ENCODE measurements around the gene LMNB1.

The LMNB1 gene

DNA sequence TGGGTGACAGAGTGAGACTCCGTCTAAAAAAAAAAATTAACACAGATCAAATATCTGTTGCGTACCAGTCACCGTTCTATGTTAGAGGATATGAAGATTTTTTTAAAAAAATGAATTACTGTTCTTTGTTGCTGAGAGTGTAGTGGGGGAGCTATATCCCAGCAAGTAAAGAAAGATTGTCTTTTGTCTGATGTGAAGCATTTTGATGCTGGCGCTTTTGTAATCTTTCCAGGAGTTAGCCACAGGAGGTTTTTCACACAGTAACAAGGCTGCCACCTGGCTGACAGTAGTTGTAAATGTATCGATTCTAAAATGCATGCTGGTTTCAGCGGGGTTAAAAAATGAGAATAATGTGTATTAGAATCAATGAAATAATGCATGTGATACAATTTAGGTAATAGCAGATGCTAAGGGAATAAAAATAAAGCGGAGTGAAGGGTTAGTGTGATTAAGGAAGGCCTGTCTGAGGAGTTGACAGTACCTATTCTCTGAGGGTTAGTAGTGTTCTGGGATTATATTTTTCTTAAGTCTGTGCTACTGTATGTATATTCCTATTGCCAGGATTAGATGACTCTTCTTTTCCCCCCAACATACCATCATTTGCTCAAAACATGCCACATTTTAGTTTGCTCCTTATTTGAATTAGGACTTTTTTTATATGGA is 3.4 kb downstream of the LMNB1 start:
- no peak for TF ChIP-seq FOXM1 (IDR thresholded peaks at IDR 0.05; ENCODE audit: borderline replicate concordance, low read depth)
- TF ChIP-seq RAD21 (IDR thresholded peaks at IDR 0.05; ENCODE audit: low read depth), result peak; percentile 59
- TF ChIP-seq TCF12 (IDR thresholded peaks at IDR 0.05; ENCODE audit: low read depth), result no peak
- TF ChIP-seq TAF1 (IDR thresholded peaks at IDR 0.05; ENCODE audit: low read depth), result no peak
- TF ChIP-seq EGR1 (IDR thresholded peaks at IDR 0.05), result no peak
- TF ChIP-seq MAX (IDR thresholded peaks at IDR 0.05), result no peak

DNA sequence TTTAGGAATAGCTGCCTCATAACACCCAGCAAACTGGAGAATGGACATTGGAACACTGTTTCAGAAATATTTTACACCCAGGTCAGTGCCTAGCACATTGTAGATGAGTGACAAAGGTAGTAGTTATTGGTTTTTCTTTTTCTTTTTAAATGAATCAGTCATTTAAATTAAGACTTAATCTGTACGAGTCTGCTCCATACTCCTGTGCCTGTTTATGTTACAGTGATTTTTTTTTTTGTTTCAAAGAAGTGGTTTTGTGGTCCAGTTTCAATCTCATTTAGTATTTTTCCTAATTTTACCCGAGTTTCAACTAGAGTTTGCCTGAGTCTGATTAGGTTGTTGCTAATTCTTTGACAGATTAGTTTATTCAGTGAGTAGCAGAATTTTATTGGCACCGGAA is 16.2 kb downstream of the LMNB1 start:
- no peak for TF ChIP-seq TAF1 (IDR thresholded peaks at IDR 0.05; ENCODE audit: low read depth)
- no peak for TF ChIP-seq TEAD4 (IDR thresholded peaks at IDR 0.05)
- no peak for TF ChIP-seq YY1 (IDR thresholded peaks at IDR 0.05; ENCODE audit: low read depth)
- TF ChIP-seq FOXM1 (IDR thresholded peaks at IDR 0.05; ENCODE audit: borderline replicate concordance, low read depth), result no peak
- TF ChIP-seq RAD21 (IDR thresholded peaks at IDR 0.05; ENCODE audit: low read depth), result no peak
- no peak for TF ChIP-seq EP300 (IDR thresholded peaks at IDR 0.05; ENCODE audit: borderline replicate concordance)

DNA sequence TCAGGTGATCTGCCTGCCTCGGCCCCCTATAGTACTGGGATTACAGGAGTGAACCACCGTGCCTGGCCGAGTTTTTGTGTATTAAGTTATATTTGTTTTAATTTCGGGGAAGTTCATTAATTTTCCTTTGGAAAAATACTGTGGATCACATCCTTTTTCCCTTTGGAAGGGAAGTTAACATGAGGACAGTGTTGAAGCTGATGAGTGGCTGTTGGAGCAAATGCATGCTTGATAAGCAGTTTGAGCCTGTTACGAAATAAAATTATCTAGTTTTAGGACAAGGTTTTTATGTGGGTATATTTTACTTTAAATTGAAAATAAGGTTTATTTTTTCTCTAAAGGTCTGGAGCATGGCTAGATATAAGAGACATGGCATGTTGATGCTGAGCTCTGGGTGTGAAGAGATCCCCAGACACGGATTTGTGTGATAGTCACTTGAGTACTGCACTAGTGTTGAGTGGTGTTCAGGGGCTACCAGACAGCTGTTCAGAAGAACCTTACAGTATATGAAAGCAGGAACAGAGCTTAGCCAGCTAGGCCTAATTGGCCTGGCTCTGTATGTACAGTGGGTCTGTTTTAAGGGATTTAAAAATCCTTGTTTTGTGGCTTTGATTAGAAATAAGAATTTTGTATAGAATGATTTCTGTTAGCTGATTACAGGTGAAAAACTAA is 17.4 kb downstream of the LMNB1 start:
- TF ChIP-seq TEAD4 (IDR thresholded peaks at IDR 0.05) (no peak), TCF12 (IDR thresholded peaks at IDR 0.05; ENCODE audit: low read depth) (no peak), CREB1 (IDR thresholded peaks at IDR 0.05; ENCODE audit: low read depth) (no peak), MAX (IDR thresholded peaks at IDR 0.05) (no peak), TAF1 (IDR thresholded peaks at IDR 0.05; ENCODE audit: low read depth) (no peak), NFIC (IDR thresholded peaks at IDR 0.05) (no peak), ZBTB7A (IDR thresholded peaks at IDR 0.05; ENCODE audit: low read depth) (no peak), CEBPB (IDR thresholded peaks at IDR 0.05) (no peak), RAD21 (IDR thresholded peaks at IDR 0.05; ENCODE audit: low read depth) (no peak), YY1 (IDR thresholded peaks at IDR 0.05; ENCODE audit: low read depth) (no peak), EGR1 (IDR thresholded peaks at IDR 0.05) (no peak), FOXM1 (IDR thresholded peaks at IDR 0.05; ENCODE audit: borderline replicate concordance, low read depth) (no peak), EP300 (IDR thresholded peaks at IDR 0.05; ENCODE audit: borderline replicate concordance) (no peak)
- TF ChIP-seq, protein P1, sequence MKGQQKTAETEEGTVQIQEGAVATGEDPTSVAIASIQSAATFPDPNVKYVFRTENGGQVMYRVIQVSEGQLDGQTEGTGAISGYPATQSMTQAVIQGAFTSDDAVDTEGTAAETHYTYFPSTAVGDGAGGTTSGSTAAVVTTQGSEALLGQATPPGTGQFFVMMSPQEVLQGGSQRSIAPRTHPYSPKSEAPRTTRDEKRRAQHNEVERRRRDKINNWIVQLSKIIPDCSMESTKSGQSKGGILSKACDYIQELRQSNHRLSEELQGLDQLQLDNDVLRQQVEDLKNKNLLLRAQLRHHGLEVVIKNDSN (IDR thresholded peaks at IDR 0.05), result no peak
- TF ChIP-seq, protein P2, sequence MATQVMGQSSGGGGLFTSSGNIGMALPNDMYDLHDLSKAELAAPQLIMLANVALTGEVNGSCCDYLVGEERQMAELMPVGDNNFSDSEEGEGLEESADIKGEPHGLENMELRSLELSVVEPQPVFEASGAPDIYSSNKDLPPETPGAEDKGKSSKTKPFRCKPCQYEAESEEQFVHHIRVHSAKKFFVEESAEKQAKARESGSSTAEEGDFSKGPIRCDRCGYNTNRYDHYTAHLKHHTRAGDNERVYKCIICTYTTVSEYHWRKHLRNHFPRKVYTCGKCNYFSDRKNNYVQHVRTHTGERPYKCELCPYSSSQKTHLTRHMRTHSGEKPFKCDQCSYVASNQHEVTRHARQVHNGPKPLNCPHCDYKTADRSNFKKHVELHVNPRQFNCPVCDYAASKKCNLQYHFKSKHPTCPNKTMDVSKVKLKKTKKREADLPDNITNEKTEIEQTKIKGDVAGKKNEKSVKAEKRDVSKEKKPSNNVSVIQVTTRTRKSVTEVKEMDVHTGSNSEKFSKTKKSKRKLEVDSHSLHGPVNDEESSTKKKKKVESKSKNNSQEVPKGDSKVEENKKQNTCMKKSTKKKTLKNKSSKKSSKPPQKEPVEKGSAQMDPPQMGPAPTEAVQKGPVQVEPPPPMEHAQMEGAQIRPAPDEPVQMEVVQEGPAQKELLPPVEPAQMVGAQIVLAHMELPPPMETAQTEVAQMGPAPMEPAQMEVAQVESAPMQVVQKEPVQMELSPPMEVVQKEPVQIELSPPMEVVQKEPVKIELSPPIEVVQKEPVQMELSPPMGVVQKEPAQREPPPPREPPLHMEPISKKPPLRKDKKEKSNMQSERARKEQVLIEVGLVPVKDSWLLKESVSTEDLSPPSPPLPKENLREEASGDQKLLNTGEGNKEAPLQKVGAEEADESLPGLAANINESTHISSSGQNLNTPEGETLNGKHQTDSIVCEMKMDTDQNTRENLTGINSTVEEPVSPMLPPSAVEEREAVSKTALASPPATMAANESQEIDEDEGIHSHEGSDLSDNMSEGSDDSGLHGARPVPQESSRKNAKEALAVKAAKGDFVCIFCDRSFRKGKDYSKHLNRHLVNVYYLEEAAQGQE (IDR thresholded peaks at IDR 0.05; ENCODE audit: low read depth), result no peak

DNA sequence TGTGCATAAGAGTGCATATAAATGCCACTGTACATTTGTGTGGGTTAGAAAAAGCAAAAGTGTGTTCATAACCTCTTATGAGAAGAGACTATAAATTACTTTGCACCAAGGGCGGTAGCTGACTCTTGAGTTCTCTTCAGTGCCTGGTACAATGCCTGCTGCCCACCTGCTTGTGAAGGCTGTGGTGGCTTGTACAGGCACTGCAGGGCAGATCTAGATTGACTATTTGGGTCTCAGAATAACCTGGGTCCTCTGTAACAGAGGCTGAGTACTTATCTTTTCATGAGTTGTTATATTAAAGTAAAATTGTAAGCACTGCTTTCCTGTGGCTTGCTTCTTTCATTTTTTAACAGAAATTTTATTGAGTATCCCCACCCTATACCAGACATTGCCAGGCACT is 22.8 kb downstream of the LMNB1 start:
- no peak for TF ChIP-seq MAX (IDR thresholded peaks at IDR 0.05)
- TF ChIP-seq FOXM1 (IDR thresholded peaks at IDR 0.05; ENCODE audit: borderline replicate concordance, low read depth), result no peak
- no peak for TF ChIP-seq TEAD4 (IDR thresholded peaks at IDR 0.05)
- no peak for TF ChIP-seq EP300 (IDR thresholded peaks at IDR 0.05; ENCODE audit: borderline replicate concordance)
- no peak for TF ChIP-seq NFIC (IDR thresholded peaks at IDR 0.05)
- TF ChIP-seq ZBTB7A (IDR thresholded peaks at IDR 0.05; ENCODE audit: low read depth), result no peak
- TF ChIP-seq, protein P1 (IDR thresholded peaks at IDR 0.05), result no peak
- TF ChIP-seq TCF12 (IDR thresholded peaks at IDR 0.05; ENCODE audit: low read depth), result no peak
- TF ChIP-seq YY1 (IDR thresholded peaks at IDR 0.05; ENCODE audit: low read depth), result no peak

- TF ChIP-seq YY1 (IDR thresholded peaks at IDR 0.05; ENCODE audit: low read depth), result no peak
- no peak for TF ChIP-seq CREB1 (IDR thresholded peaks at IDR 0.05; ENCODE audit: low read depth)
- TF ChIP-seq TEAD4 (IDR thresholded peaks at IDR 0.05), result no peak
- TF ChIP-seq TCF12 (IDR thresholded peaks at IDR 0.05; ENCODE audit: low read depth), result no peak
- TF ChIP-seq NFIC (IDR thresholded peaks at IDR 0.05), result no peak
- no peak for TF ChIP-seq EGR1 (IDR thresholded peaks at IDR 0.05)
- TF ChIP-seq, protein P2 (IDR thresholded peaks at IDR 0.05; ENCODE audit: low read depth), result no peak
- TF ChIP-seq ZBTB7A (IDR thresholded peaks at IDR 0.05; ENCODE audit: low read depth), result no peak
- TF ChIP-seq FOXM1 (IDR thresholded peaks at IDR 0.05; ENCODE audit: borderline replicate concordance, low read depth), result no peak
- TF ChIP-seq TAF1 (IDR thresholded peaks at IDR 0.05; ENCODE audit: low read depth), result no peak
- TF ChIP-seq RAD21 (IDR thresholded peaks at IDR 0.05; ENCODE audit: low read depth), result no peak
- TF ChIP-seq CEBPB (IDR thresholded peaks at IDR 0.05), result no peak
- no peak for TF ChIP-seq MAX (IDR thresholded peaks at IDR 0.05)
- no peak for TF ChIP-seq EP300 (IDR thresholded peaks at IDR 0.05; ENCODE audit: borderline replicate concordance)
- TF ChIP-seq, protein P1 (IDR thresholded peaks at IDR 0.05), result no peak
Observed at GRCh38 chr5:126801174-126801991, 24.4 kb downstream of the LMNB1 start.
